Stimulated activated naive CD8-positive, alpha-beta T cell treated with anti-CD3 and anti-CD28 coated beads, Interleukin-15, amount 100 ng/mL, for 72 hours (primary cell): ENCODE measurements around the gene PKD2L2.
"Not testable (repeated sequence)": the region's sequence is repeated elsewhere in the genome, so short reads cannot be mapped to it uniquely, and the experiment has no call there.

ENCODE experiments used
- ATAC-seq: fragments of 150-1000 bp; cut with Tn5 transposase; 2 replicates; pipeline ENCODE4 v1.10.0; 2021; ENCODE audit warnings: mild to moderate bottlenecking, moderate library complexity
- DNase-seq, 2 donors: peaks; one replicate each; pipeline ENCODE4 v3.0.0; 2021 to 2022
- H3K27ac Mint-ChIP-seq, 2 donors: one replicate each; pipeline ENCODE4 v1.8.0; 2022; ENCODE audit warnings: mild to moderate bottlenecking in 2 of 2, mixed read lengths in 2 of 2, moderate library complexity in 2 of 2
- H3K27me3 Mint-ChIP-seq: one replicate; pipeline ENCODE4 v1.8.0; 2022; ENCODE audit warnings: mixed read lengths
- H3K4me1 Mint-ChIP-seq: one replicate; pipeline ENCODE4 v1.8.0; 2022; ENCODE audit warnings: mild to moderate bottlenecking, mixed read lengths
- H3K4me3 Mint-ChIP-seq, 2 donors: one replicate each; pipeline ENCODE4 v1.8.0; 2022; ENCODE audit warnings: mild to moderate bottlenecking in 2 of 2, mixed read lengths in 2 of 2, moderate library complexity in 1 of 2
- H3K9me3 Mint-ChIP-seq, 2 donors: one replicate each; pipeline ENCODE4 v1.8.0; 2022; ENCODE audit warnings: mixed read lengths in 2 of 2

The PKD2L2 gene

DNA sequence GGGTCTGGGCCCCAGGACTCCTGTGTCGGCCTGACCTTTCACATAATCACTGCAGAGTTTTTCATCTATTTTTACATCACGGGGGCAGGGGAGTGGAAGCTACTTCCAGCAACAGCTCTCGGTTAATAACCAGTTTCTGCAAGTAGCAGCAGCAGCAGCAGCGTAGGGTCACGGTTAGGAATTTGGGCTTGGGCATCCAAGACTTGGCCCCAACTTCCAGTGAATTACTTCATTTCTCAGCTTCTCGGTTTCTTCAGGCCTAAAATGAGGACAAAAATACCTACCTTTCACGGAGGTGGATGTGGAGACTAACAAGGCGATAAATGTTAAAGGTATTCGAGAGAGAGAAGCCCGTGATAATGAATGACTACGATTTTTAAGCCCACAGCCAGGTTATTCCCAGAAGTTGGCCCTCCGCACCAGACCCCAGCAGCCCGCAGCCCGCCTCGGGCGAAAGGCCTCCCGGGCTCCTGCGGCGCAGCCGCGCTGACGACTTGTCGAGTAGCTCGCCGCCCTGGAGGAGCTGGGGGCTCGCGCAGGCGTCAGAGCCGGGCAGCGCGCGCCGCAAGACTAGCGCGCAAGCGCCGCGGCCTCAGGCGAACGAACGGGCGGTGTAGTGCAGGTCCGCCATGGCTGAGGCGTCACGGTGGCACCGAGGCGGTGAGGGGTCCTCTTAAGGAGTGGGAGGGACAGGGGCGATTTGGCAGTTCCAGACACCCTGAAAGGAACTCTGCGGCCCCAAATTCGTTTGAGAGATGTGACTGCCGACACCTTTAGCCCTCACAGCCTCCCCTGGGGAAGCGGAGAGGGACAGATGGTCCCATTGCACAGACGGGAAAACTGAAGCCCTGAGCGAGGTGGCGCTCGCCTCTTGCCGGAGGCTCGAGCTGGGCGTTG is at the start of gene PKD2L2:
Gene PKD2L2 (plus strand): TSS at position 595 of the 897 bp plus-strand sequence. CDS start 35 bp downstream, at position 630.
- H3K4me3 Mint-ChIP-seq: peak within 1 kb of the TSS; percentile 87 to 91
- H3K4me1 Mint-ChIP-seq: peaks cover 25% of the 10 kb centered on the region
- peak; percentile 88 to 91 for DNase-seq
- H3K27ac Mint-ChIP-seq: peak within 1 kb of the TSS; percentile 91 to 93
- H3K27me3 Mint-ChIP-seq: peaks cover 6% of the 10 kb centered on the region
- no peaks in the 10 kb centered on the region for H3K9me3 Mint-ChIP-seq
- peak; percentile 100 for ATAC-seq

DNA sequence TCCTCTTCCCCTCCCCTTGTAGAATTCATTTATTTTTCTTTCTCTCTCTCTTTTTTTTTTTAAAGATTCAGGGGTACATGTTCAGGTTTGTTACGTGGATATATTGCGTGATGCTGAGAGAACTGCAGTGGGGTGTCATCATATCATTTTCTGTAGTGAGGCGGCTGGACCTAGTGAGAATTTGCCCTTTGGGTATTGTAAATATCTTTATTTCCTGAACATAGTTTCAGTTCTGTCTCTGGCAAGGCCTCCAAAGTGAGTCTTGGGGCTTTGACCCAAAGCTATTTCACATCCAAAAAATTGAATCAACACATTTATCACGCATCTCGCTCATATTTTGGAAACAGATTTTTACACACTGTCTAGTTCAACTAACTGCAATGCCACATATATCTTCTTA is 47.0 kb upstream of the PKD2L2 start:
- Mint-ChIP-seq H3K4me3 (no peak overlapping the region), H3K27ac (no peak overlapping the region), H3K27me3 (no peaks in the 10 kb centered on the region), H3K4me1 (no peaks in the 10 kb centered on the region), H3K9me3 (no peaks in the 10 kb centered on the region)
- ATAC-seq: no peak
- no peak for DNase-seq

DNA sequence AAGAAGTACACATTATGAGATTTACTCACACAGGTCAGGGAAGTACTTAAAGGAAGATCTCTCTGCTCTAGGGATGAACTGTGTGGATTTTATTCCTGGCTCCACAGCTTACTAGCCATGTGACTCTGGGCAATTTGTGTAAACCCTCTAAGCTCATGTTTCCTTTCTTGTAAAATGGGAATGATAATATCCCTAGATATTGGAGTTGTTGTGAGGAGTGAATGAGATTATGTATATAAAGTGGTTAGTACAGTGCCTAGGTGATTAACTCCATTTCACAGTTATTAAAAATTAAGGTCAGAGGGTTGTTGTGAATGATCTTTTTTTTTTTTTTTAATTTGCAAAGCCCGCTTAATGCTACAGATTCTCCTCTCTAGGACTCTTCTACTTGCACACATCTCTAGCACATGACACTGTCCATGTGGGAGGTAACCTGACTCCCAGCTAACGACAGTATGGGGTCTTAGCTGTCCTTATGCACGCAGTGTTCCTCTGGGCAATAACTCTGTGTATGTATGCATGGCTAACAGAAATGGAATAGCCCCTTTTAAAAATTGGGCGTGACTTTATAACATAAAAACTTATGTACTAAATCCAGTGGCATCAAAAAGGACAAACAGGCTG is 45.5 kb upstream of the PKD2L2 start:
- DNase-seq (no peak), ATAC-seq (no peak)
- H3K4me3 Mint-ChIP-seq: no peak overlapping the region
- no peaks in the 10 kb centered on the region for H3K4me1 Mint-ChIP-seq
- no peaks in the 10 kb centered on the region for H3K9me3 Mint-ChIP-seq
- H3K27me3 Mint-ChIP-seq: no peaks in the 10 kb centered on the region
- no peak overlapping the region for H3K27ac Mint-ChIP-seq

DNA sequence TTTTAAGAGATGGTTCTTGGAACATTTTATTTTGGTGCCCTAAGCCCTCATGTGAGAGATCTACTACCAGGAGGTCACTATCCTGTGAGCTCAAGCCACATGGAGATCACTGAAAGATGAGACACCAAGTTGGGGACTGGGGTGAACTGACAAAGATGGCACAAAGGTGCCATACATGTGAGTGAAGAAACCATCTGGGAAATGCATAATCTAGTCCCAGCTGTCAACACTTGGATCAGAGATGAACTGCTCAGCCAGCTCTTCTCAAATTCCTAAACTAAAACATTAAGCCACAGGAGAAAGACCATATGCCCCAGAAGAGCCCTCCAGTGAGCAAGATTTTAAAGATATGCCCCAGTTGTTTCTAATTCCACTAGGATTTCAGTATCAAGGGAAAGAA is 43.8 kb upstream of the PKD2L2 start:
- Mint-ChIP-seq H3K4me1 (no peaks in the 10 kb centered on the region), H3K4me3 (no peak overlapping the region), H3K9me3 (no peaks in the 10 kb centered on the region), H3K27me3 (no peaks in the 10 kb centered on the region), H3K27ac (no peak overlapping the region)
- no peak for ATAC-seq
- DNase-seq: no peak

DNA sequence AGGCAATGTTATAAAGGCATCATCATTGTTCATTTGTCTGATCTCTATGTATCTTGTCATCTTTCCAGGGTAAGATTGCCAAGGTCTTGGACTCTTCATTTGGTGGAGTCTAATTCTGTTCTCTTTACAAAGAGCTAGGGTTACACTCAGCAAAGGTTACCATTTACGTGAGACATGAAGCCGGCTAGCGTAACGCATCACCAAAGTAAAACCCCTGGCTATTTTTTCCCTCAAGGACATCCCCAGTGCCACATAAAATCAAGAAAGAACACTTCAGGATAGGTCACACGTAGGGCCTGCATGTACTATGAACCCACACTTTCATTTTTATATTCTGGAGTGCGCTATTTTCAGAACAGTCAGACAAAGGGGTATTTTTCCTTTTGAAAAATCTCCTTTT is 41.6 kb upstream of the PKD2L2 start:
- Mint-ChIP-seq H3K27ac (no peak overlapping the region), H3K4me1 (no peaks in the 10 kb centered on the region), H3K4me3 (no peak overlapping the region), H3K9me3 (peaks cover 0 to 5% of the 10 kb centered on the region in 2 donors), H3K27me3 (no peaks in the 10 kb centered on the region)
- ATAC-seq (no peak), DNase-seq (no peak)

DNA sequence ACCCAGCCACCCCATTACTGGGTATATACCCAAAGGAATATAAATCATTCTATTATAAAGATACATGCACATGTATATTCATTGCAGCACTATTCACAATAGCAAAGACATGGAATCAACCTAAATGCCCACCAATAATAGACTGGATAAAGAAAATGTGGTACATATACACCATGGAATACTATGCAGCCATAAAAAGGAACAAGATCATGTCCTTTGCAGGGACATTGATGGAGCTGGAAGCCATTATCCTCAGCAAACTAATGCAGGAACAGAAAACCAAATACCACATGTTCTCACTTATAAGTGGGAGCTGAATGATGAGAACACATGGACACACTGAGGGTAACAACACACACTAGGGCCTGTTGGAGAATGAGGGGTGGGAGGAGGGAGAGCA is 36.1 kb upstream of the PKD2L2 start:
- not testable (repeated sequence) for DNase-seq, H3K27me3 Mint-ChIP-seq, H3K27ac Mint-ChIP-seq, H3K4me3 Mint-ChIP-seq, H3K9me3 Mint-ChIP-seq, ATAC-seq, H3K4me1 Mint-ChIP-seq

DNA sequence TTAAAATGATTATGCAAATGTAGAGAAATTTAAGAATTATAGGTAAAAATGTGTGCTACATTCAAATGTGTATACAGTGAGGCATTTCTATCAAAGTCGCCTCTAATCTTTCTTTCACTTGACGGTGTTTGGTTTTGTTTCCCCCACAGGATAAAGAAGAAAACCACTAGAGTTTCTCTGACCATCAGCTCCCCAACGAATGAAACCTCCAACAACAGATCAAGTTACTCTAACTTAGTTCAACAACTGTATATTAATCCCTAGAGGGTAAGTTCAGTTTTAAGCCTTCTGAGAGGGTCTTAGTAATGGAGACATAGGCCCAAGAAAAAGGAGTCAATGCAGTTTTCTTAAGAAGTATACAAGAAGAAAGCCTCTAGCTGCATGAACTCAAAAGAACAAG is 33.1 kb upstream of the PKD2L2 start:
- DNase-seq: no peak
- no peak for ATAC-seq
- H3K27ac Mint-ChIP-seq: no peak overlapping the region
- H3K27me3 Mint-ChIP-seq: no peaks in the 10 kb centered on the region
- H3K9me3 Mint-ChIP-seq: peaks cover 0 to 6% of the 10 kb centered on the region in 2 donors
- H3K4me1 Mint-ChIP-seq: peaks cover 11% of the 10 kb centered on the region
- no peak overlapping the region for H3K4me3 Mint-ChIP-seq

DNA sequence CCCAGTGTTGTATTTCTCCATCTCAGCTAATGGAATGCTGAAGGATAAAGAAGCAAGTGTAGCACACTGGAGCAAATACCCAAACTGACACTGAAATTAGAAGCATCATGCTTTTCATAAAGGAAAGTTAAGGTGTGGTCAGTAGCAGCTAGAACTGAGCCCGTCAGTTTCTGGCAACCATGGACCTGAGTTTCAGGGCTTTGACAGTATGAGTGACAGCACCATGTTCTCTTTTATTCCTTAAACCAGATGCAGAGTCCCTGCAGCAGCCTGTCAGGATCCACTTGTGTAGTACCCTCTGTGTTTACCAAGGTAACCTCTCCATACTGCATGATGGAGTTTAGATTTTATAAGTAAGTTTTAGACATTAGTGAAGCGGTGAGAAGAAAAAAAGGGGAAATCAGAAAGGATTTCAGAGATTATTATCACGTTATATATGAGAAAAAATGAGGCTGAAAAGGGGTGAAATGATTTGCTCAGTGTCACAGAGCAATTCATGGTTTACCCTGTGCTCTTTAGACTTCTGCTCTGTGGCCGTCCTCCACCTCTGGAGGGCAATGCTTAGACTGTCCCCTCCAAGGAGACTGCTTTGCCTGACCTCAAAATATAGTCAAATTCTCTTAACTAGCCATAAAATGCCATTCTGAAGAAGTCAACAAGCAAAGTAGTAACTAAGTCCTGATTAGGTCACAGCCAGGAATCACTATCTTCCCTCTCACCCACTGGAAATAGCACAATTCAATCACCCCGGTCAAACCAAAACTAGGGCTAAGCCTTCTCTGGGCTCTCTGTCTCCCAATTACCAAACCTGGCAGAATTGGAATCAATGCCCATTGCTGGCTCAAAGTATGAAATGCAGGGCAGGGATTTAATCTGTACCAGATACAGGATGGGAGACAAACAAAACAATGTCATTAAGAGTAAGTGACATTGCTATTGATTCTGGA is 32.1 kb upstream of the PKD2L2 start:
- DNase-seq (no peak), ATAC-seq (no peak)
- no peak overlapping the region for H3K4me3 Mint-ChIP-seq
- H3K27me3 Mint-ChIP-seq: no peaks in the 10 kb centered on the region
- H3K4me1 Mint-ChIP-seq: peaks cover 11% of the 10 kb centered on the region
- peaks cover 0 to 6% of the 10 kb centered on the region in 2 donors for H3K9me3 Mint-ChIP-seq
- no peak overlapping the region for H3K27ac Mint-ChIP-seq

DNA sequence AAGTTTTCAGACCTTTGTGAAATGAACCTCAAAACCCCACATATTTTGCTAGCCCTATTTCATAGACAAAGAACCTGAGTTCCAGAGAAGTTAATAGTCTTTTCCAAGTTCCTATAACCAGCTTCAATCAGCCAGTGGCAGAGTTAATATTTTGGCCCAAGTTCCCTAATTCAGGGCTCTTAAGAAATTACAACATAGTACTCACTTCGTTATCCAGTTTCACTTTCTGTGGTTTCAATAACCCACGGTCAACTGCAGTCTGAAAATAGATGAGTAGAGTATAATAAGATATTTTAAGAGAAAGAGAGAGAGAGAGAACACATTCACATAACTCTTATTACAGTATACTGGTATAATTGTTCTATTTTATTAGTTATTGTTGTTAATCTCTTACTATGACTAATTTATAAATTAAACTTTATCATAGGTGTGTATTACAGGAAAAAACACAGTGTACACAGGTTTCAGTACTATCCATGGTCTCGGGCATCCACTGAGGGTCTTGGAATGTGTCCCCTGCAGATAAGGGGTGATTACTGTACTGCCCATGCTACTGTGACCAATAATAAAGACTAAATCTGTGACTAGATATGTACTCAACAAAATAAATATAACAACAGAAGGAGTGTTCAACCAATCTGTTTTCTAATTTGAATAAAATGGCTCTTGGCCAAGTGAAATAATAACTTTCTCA is 30.9 kb upstream of the PKD2L2 start:
- peak overlapping the region in 1 of 2 donors; percentile 83 for H3K27ac Mint-ChIP-seq
- no peaks in the 10 kb centered on the region for H3K27me3 Mint-ChIP-seq
- peaks cover 11% of the 10 kb centered on the region for H3K4me1 Mint-ChIP-seq
- H3K4me3 Mint-ChIP-seq: peak overlapping the region; percentile 45 to 50
- ATAC-seq (peak; percentile 49), DNase-seq (no peak)
- no peaks in the 10 kb centered on the region for H3K9me3 Mint-ChIP-seq

DNA sequence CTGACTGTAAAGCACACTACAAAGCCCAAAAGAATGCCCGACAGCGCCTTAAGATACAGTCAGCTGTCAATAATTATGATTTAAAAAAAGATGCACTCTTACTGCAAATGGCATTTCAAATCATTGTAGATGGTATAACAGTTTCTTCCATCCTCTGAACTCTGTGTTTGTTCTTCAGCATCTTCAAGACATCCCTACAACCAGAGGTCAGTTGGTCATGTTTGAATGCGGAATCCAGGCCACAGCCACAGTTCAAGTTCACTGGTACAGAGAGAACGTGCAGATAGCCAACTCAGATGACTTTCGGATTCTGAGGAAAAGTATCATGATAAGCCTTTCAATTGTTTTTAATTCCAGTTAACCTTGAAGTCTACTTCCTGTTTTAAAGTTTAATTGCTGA is 30.3 kb upstream of the PKD2L2 start:
- no peak for ATAC-seq
- no peaks in the 10 kb centered on the region for H3K27me3 Mint-ChIP-seq
- no peak for DNase-seq
- H3K4me1 Mint-ChIP-seq: peaks cover 11% of the 10 kb centered on the region
- no peak overlapping the region for H3K27ac Mint-ChIP-seq
- H3K4me3 Mint-ChIP-seq: no peak overlapping the region
- no peaks in the 10 kb centered on the region for H3K9me3 Mint-ChIP-seq

DNA sequence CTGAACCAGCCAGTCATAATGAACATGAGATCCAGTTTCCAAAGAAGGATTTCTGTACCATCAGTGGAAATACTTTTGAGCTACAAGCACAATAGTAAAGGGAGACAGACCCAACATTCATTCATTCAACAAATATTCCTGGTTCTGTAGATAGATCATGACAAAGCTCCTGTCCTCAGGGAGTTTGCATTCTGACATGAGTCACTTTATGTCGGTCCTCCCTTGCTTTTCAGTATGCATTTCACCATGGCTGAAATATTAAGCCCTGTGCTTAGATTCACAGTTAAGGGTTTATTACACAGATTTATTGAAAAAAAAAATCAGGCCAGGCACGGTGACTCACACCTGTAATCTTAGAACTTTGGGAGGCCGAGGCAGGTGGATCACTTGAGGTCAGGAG is 27.0 kb upstream of the PKD2L2 start:
- Mint-ChIP-seq H3K9me3 (no peaks in the 10 kb centered on the region), H3K27me3 (no peaks in the 10 kb centered on the region), H3K4me3 (no peak overlapping the region), H3K4me1 (peaks cover 11% of the 10 kb centered on the region), H3K27ac (no peak overlapping the region)
- DNase-seq: no peak
- no peak for ATAC-seq

DNA sequence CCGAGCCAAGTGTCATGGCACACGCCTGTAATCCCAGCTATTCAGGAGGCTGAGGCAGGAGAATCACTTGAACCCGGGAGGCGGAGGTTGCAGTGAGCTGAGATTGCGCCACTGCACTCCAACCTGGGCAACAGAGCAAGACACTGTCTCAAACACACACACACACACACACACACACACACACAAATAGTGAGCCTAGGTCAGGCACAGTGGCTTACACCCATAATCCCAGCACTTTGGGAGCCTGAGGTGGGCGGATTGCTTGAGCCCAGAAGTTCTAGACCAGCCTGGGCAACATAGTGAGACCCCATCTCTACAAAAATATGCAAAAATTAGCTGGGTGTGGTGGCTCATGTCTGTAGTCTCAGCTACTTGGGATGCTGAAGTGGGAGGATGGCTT is 25.6 kb upstream of the PKD2L2 start:
- not testable (repeated sequence) for H3K27me3 Mint-ChIP-seq, H3K4me1 Mint-ChIP-seq, DNase-seq, H3K4me3 Mint-ChIP-seq, H3K27ac Mint-ChIP-seq, ATAC-seq, H3K9me3 Mint-ChIP-seq

DNA sequence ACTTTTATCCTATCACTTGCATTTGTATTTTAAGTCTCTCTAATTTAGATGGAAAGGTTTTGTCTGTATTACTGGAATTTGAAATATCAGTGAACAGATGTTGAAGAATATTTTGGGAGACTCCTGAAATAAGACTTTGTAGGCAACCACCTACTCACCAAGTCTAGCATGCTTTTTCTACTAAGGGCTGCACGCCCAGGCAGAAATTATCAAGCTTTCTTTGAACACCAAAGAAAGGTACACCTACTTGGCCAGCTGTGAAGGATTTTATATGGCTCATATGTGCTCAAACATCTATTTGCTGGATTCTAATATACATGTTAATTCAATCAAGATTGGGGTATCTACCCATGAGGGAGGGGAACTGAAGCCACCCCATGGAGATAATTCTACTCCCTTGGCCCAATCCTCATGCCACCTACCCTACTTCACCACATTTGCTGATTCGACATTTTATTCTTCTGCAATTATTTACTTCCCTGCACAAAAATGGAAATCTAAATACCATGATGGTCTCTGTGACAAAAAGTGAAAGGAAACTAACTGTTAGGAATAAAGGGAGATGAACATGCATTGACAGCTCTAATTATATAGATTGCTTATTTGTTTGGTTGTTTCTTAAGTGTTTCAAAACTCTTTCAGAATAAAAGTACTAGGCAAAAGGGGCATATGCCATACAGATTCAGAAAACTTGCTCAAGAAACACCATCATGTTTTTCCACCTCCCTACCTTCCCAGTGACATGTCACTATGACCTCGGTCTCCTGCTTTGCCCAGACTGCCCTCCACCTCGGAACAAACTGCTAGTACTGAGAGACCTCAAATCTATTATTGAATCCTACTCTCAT is 22.5 kb upstream of the PKD2L2 start:
- no peaks in the 10 kb centered on the region for H3K27me3 Mint-ChIP-seq
- DNase-seq (no peak), ATAC-seq (no peak)
- no peak overlapping the region for H3K27ac Mint-ChIP-seq
- H3K4me3 Mint-ChIP-seq: no peak overlapping the region
- no peaks in the 10 kb centered on the region for H3K9me3 Mint-ChIP-seq
- no peaks in the 10 kb centered on the region for H3K4me1 Mint-ChIP-seq

DNA sequence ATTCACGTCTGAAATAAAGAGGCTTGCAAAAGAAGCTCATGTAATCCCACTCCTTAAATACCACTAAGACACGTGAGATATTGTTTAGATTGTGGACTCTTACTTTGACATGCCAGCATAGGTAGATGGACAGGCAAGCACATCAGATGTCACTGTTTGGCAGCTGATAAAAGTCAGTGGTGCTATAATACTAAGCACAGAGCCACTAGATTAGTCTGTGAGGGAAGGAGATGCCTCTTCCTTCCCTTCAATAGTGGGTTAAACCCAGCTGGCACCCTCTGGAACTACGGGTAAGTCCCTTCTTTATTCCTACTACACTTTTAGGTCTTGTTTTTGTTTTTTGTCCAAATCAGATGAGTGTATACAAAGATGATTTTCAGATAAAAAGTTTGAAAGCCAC is 21.6 kb upstream of the PKD2L2 start, which contains the start of gene MYOT:
Gene MYOT (plus strand): TSS at position 197 of the 400 bp plus-strand sequence. CDS start 2,792 bp downstream, outside the sequence.
- no peaks in the 10 kb centered on the region for H3K9me3 Mint-ChIP-seq
- H3K4me3 Mint-ChIP-seq: no peak within 1 kb of the TSS
- DNase-seq (no peak), ATAC-seq (no peak)
- H3K27ac Mint-ChIP-seq: no peak within 1 kb of the TSS
- H3K27me3 Mint-ChIP-seq: no peaks in the 10 kb centered on the region
- peaks cover 4% of the 10 kb centered on the region for H3K4me1 Mint-ChIP-seq
